ENCODE results near the gene ANKRD27.

GRCh38 chr19:32688311-32688710 lies 13.3 kb upstream of the ANKRD27 start:
- no peak for TF ChIP-seq EZH2 (IDR thresholded peaks at IDR 0.05)
- no peak for TF ChIP-seq CTCF (IDR thresholded peaks at IDR 0.05)
- no peak for TF ChIP-seq EZH2phosphoT487 (IDR thresholded peaks at IDR 0.05)
